ENCODE results near the gene NHERF2.

DNA sequence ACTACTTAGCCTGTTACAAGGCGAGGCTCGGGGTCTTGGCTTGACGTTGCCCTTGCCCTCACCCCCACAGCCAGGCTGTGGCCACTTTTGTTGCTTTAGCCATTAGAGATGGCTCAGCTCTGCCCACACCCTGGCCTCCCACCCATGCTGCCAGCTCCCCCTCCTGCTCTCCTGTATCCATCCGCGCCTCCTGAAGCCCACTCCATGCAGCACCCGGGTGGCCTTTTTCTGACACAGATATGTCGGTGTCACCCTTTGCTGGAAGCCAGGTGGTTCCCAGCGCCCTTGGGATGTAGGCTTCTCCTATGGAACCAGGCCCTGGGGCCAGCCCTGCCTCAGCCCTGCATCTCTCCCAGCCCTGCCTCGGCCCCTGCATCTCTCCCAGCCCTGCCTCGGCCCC, 30.7 kb downstream of the NHERF2 start:
- TF ChIP-seq POLR2AphosphoS5 (IDR thresholded peaks at IDR 0.05; ENCODE audit: low read depth, low read length), result no peak
- no peak for TF ChIP-seq POLR2A (IDR thresholded peaks at IDR 0.05; ENCODE audit: low read depth, low read length)
- no peak for TF ChIP-seq TAF1 (IDR thresholded peaks at IDR 0.05; ENCODE audit: low read depth, low read length)
